Activated T-cell treated with anti-CD3 and anti-CD28 coated beads for 24 hours (primary cell): ENCODE data around the gene CAMK2N1.
"Not testable (repeated sequence)": the region's sequence is repeated elsewhere in the genome, so short reads cannot be mapped to it uniquely, and the experiment has no call there.

Source experiments
- DNase-seq: peaks from one replicate; pipeline ENCODE4 v3.0.0-alpha.2; 2020; ENCODE audit warnings: low read depth

Gene CAMK2N1

GRCh38 chr1:20485527-20486456 is at the start of gene CAMK2N1:
CAMK2N1 (minus strand) TSS chr1:20486210; CDS start chr1:20485379, 831 bp downstream.
- DNase-seq: peak; percentile 34

GRCh38 chr1:20534659-20535417 is 48.8 kb upstream of the CAMK2N1 start:
- DNase-seq: no peak

- no peak for DNase-seq
Measured at GRCh38 chr1:20533635-20534034, 47.6 kb upstream of the CAMK2N1 start.

- DNase-seq: no peak
Measured at GRCh38 chr1:20530901-20531300, 44.9 kb upstream of the CAMK2N1 start.

- no peak for DNase-seq
Measured at GRCh38 chr1:20530306-20530705, 44.3 kb upstream of the CAMK2N1 start.

- DNase-seq: no peak
Measured at GRCh38 chr1:20528221-20528620, 42.2 kb upstream of the CAMK2N1 start.

- DNase-seq: no peak
Measured at GRCh38 chr1:20526267-20526666, 40.3 kb upstream of the CAMK2N1 start.

GRCh38 chr1:20521960-20522861 is 36.2 kb upstream of the CAMK2N1 start:
- DNase-seq: peak; percentile 64

GRCh38 chr1:20519609-20520262 is 33.7 kb upstream of the CAMK2N1 start:
- DNase-seq: not testable (repeated sequence)

GRCh38 chr1:20511518-20512428 is 25.8 kb upstream of the CAMK2N1 start:
- DNase-seq: no peak

- DNase-seq: no peak
Measured at GRCh38 chr1:20508411-20508771, 22.4 kb upstream of the CAMK2N1 start.

- peak; percentile 93 for DNase-seq
Measured at GRCh38 chr1:20507564-20508410, 21.8 kb upstream of the CAMK2N1 start, which contains the start of gene MUL1. MUL1 (minus strand) TSS chr1:20508151; CDS start chr1:20508024, 127 bp downstream.

- DNase-seq: no peak
Measured at GRCh38 chr1:20507248-20507563, 21.2 kb upstream of the CAMK2N1 start.

- no peak for DNase-seq
Measured at GRCh38 chr1:20505488-20505887, 19.5 kb upstream of the CAMK2N1 start.

GRCh38 chr1:20500716-20501115 is 14.7 kb upstream of the CAMK2N1 start:
- DNase-seq: no peak

GRCh38 chr1:20499718-20500117 is 13.7 kb upstream of the CAMK2N1 start:
- DNase-seq: no peak

GRCh38 chr1:20499105-20499504 is 13.1 kb upstream of the CAMK2N1 start:
- DNase-seq: no peak

GRCh38 chr1:20498116-20498515 is 12.1 kb upstream of the CAMK2N1 start:
- no peak for DNase-seq

- no peak for DNase-seq
Measured at GRCh38 chr1:20497506-20497905, 11.5 kb upstream of the CAMK2N1 start.
